Measurements from ENCODE around the gene KCNIP2. TPM values are rescaled to one million over a fixed set of nuclear protein-coding genes. Genes with fewer than 3 reads are reported as not detected.

KCNIP2 gene
- 1 to 10 TPM; 3.5 to 4.5 TPM for total RNA-seq

- DNase-seq: peak; percentile 53
- CTCF ChIA-PET: interaction anchor here (0.6 to 5.1 kb wide), 7 partner anchors 7 to 229 kb away, joined by 3 to 35 read pairs (median 3); no protein-coding TSS in a partner anchor
- Mint-ChIP-seq H3K27ac (peak within 1 kb of the TSS; percentile 5), H3K4me3 (peak within 1 kb of the TSS; percentile 54), H3K4me1 (peaks cover 48% of the 10 kb centered on the region), H3K9me3 (no peaks in the 10 kb centered on the region), H3K36me3 (ENCODE audit: low read depth) (no peaks in the 10 kb centered on the region), H3K27me3 (peaks cover 23% of the 10 kb centered on the region)
- POLR2A ChIA-PET: no interaction called here
These were observed at the start of gene KCNIP2 for GRCh38 chr10:101843032-101844021. KCNIP2 (minus strand) TSS chr10:101843800; CDS start chr10:101843568, 232 bp downstream.

- Mint-ChIP-seq H3K9me3 (no peaks in the 10 kb centered on the region), H3K27me3 (no peaks in the 10 kb centered on the region), H3K36me3 (ENCODE audit: low read depth) (no peaks in the 10 kb centered on the region), H3K27ac (no peak overlapping the region), H3K4me1 (peaks cover 6% of the 10 kb centered on the region), H3K4me3 (no peak overlapping the region)
- ChIA-PET CTCF (interaction anchor here (0.5 to 1.4 kb wide), 4 partner anchors 52 to 202 kb away, joined by 3 to 5 read pairs (median 4); no protein-coding TSS in a partner anchor), POLR2A (no interaction called here)
- DNase-seq: no peak
These were observed 49.3 kb upstream of the KCNIP2 start for GRCh38 chr10:101892782-101893391.

- DNase-seq: peak; percentile 82
- peak overlapping the region; percentile 70 for H3K27ac Mint-ChIP-seq
- CTCF ChIA-PET: interaction anchor here (0.6 to 3.3 kb wide), 14 partner anchors 8 to 184 kb away, joined by 3 to 21 read pairs (median 5); no protein-coding TSS in a partner anchor
- H3K27me3 Mint-ChIP-seq: no peaks in the 10 kb centered on the region
- POLR2A ChIA-PET: no interaction called here
- H3K4me3 Mint-ChIP-seq: no peak overlapping the region
- H3K36me3 Mint-ChIP-seq (ENCODE audit: low read depth): peaks cover 3% of the 10 kb centered on the region
- peaks cover 6% of the 10 kb centered on the region for H3K4me1 Mint-ChIP-seq
- no peaks in the 10 kb centered on the region for H3K9me3 Mint-ChIP-seq
These were observed 45.9 kb upstream of the KCNIP2 start for GRCh38 chr10:101889256-101890210.

GRCh38 chr10:101888251-101888949 lies 44.8 kb upstream of the KCNIP2 start:
- no peak for DNase-seq
- POLR2A ChIA-PET: no interaction called here
- Mint-ChIP-seq H3K4me3 (no peak overlapping the region), H3K27ac (no peak overlapping the region), H3K27me3 (no peaks in the 10 kb centered on the region), H3K9me3 (no peaks in the 10 kb centered on the region), H3K4me1 (peaks cover 6% of the 10 kb centered on the region), H3K36me3 (ENCODE audit: low read depth) (peaks cover 3% of the 10 kb centered on the region)
- CTCF ChIA-PET: interaction anchor here (1.2 to 3.3 kb wide), 7 partner anchors 8 to 122 kb away, joined by 3 to 21 read pairs (median 7); no protein-coding TSS in a partner anchor

GRCh38 chr10:101887775-101888174 lies 44.2 kb upstream of the KCNIP2 start:
- DNase-seq: no peak
- H3K9me3 Mint-ChIP-seq: no peaks in the 10 kb centered on the region
- peaks cover 6% of the 10 kb centered on the region for H3K4me1 Mint-ChIP-seq
- no peaks in the 10 kb centered on the region for H3K27me3 Mint-ChIP-seq
- H3K36me3 Mint-ChIP-seq (ENCODE audit: low read depth): peaks cover 3% of the 10 kb centered on the region
- ChIA-PET POLR2A (no interaction called here), CTCF (interaction anchor here (1.2 to 3.3 kb wide), 6 partner anchors 10 to 122 kb away, joined by 3 to 21 read pairs (median 6); no protein-coding TSS in a partner anchor)
- H3K4me3 Mint-ChIP-seq: no peak overlapping the region
- no peak overlapping the region for H3K27ac Mint-ChIP-seq

GRCh38 chr10:101886521-101887312 lies 43.1 kb upstream of the KCNIP2 start:
- no peaks in the 10 kb centered on the region for H3K27me3 Mint-ChIP-seq
- DNase-seq: no peak
- H3K27ac Mint-ChIP-seq: no peak overlapping the region
- CTCF ChIA-PET: interaction anchor here (0.6 to 1.8 kb wide), 4 partner anchors 12 to 123 kb away, joined by 4 to 5 read pairs (median 4); no protein-coding TSS in a partner anchor
- no peak overlapping the region for H3K4me3 Mint-ChIP-seq
- H3K9me3 Mint-ChIP-seq: no peaks in the 10 kb centered on the region
- peaks cover 3% of the 10 kb centered on the region for H3K36me3 Mint-ChIP-seq (ENCODE audit: low read depth)
- POLR2A ChIA-PET: no interaction called here
- peaks cover 6% of the 10 kb centered on the region for H3K4me1 Mint-ChIP-seq

GRCh38 chr10:101881036-101881774 lies 37.6 kb upstream of the KCNIP2 start:
- Mint-ChIP-seq H3K27ac (no peak overlapping the region), H3K27me3 (no peaks in the 10 kb centered on the region), H3K36me3 (ENCODE audit: low read depth) (peaks cover 3% of the 10 kb centered on the region), H3K4me1 (peaks cover 4% of the 10 kb centered on the region), H3K9me3 (no peaks in the 10 kb centered on the region), H3K4me3 (no peak overlapping the region)
- CTCF ChIA-PET: interaction anchor here (0.6 to 1.6 kb wide), 5 partner anchors 8 to 1260 kb away, joined by 3 to 7 read pairs (median 4); no protein-coding TSS in a partner anchor
- POLR2A ChIA-PET: no interaction called here
- DNase-seq: no peak

GRCh38 chr10:101880232-101880573 lies 36.6 kb upstream of the KCNIP2 start:
- H3K4me3 Mint-ChIP-seq: no peak overlapping the region
- CTCF ChIA-PET: interaction anchor here (0.5 to 1.6 kb wide), 3 partner anchors 9 to 26 kb away, joined by 3 to 7 read pairs (median 4); no protein-coding TSS in a partner anchor
- no peak for DNase-seq

GRCh38 chr10:101879456-101880231 lies 36.0 kb upstream of the KCNIP2 start:
- Mint-ChIP-seq H3K27me3 (no peaks in the 10 kb centered on the region), H3K9me3 (no peaks in the 10 kb centered on the region), H3K4me3 (no peak overlapping the region), H3K27ac (peak overlapping the region; percentile 50), H3K4me1 (peaks cover 17% of the 10 kb centered on the region), H3K36me3 (ENCODE audit: low read depth) (no peaks in the 10 kb centered on the region)
- no peak for DNase-seq
- CTCF ChIA-PET: interaction anchor here (1.2 to 1.6 kb wide), 2 partner anchors 10 kb away, joined by 7 read pairs; no protein-coding TSS in a partner anchor
- POLR2A ChIA-PET: interaction anchor here (0.6 kb wide), 1 partner anchor 50 kb away, joined by 3 read pairs; no protein-coding TSS in a partner anchor

More at GRCh38 chr10:101880232-101880573, 36.6 kb upstream of the KCNIP2 start:
- Mint-ChIP-seq H3K9me3 (no peaks in the 10 kb centered on the region), H3K4me1 (peaks cover 12% of the 10 kb centered on the region), H3K27ac (no peak overlapping the region), H3K36me3 (ENCODE audit: low read depth) (no peaks in the 10 kb centered on the region), H3K27me3 (no peaks in the 10 kb centered on the region)
- POLR2A ChIA-PET: no interaction called here

- Mint-ChIP-seq H3K9me3 (no peaks in the 10 kb centered on the region), H3K27ac (no peak overlapping the region), H3K4me1 (peaks cover 19% of the 10 kb centered on the region), H3K4me3 (no peak overlapping the region), H3K36me3 (ENCODE audit: low read depth) (no peaks in the 10 kb centered on the region), H3K27me3 (no peaks in the 10 kb centered on the region)
- DNase-seq: no peak
- ChIA-PET POLR2A (no interaction called here), CTCF (interaction anchor here (0.6 to 1.2 kb wide), 3 partner anchors 11 to 234 kb away, joined by 4 to 7 read pairs (median 5); no protein-coding TSS in a partner anchor)
These were observed 35.3 kb upstream of the KCNIP2 start for GRCh38 chr10:101878869-101879268.
